Measurements from ENCODE around the gene TNFRSF12A.

The TNFRSF12A gene

GRCh38 chr16:3065742-3066439 lies 45.7 kb downstream of the TNFRSF12A start (continued):
- no peak for TF ChIP-seq PRDM10 (tag by site-specific recombination; IDR thresholded peaks at IDR 0.05)
- no peak for TF ChIP-seq SALL2 (tag by site-specific recombination; IDR thresholded peaks at IDR 0.05; ENCODE audit: borderline replicate concordance)
- TF ChIP-seq KLF8 (tag by site-specific recombination; IDR thresholded peaks at IDR 0.05): no peak
- no peak for TF ChIP-seq ZNF416 (tag by site-specific recombination; IDR thresholded peaks at IDR 0.05)
- no peak for TF ChIP-seq ZNF155 (tag by site-specific recombination; IDR thresholded peaks at IDR 0.05)
- TF ChIP-seq ZNF335 (tag by site-specific recombination; conservative IDR thresholded peaks at IDR 0.05): peak; percentile 45; the same call in 1 of the 2 replicates

- Histone ChIP-seq H3K27ac (ENCODE audit: extremely low read depth, low read depth, low read length) (no peak overlapping the region), H3K36me3 (ENCODE audit: control insufficient read depth in 2 of 2, insufficient read depth in 1 of 2, low read length in 2 of 2) (no peaks in the 10 kb centered on the region), H3K4me3 (ENCODE audit: low read depth, low read length) (no peak overlapping the region), H3K4me1 (ENCODE audit: control insufficient read depth, insufficient read depth, low read length) (no peaks in the 10 kb centered on the region), H3K9me3 (ENCODE audit: control insufficient read depth, insufficient read depth, low read depth, low read length) (no peaks in the 10 kb centered on the region)
- TF ChIP-seq HOXD13 (CRISPR knock-in tag; IDR thresholded peaks at IDR 0.05; ENCODE audit: borderline replicate concordance): no peak
- TF ChIP-seq SCRT1 (tag by site-specific recombination; IDR thresholded peaks at IDR 0.05; ENCODE audit: borderline replicate concordance): no peak
- TF ChIP-seq REPIN1 (tag by site-specific recombination; IDR thresholded peaks at IDR 0.05; ENCODE audit: low read depth): no peak
- ChIA-PET CTCF (interaction anchor here (0.6 to 1.5 kb wide), 3 partner anchors 9 to 63 kb away, joined by 3 read pairs; no protein-coding TSS in a partner anchor), POLR2A (no interaction called here)
These were observed 46.2 kb downstream of the TNFRSF12A start for GRCh38 chr16:3066440-3066748.

- CTCF ChIA-PET: no interaction called here
- Histone ChIP-seq H3K4me1 (ENCODE audit: control insufficient read depth, insufficient read depth, low read length) (no peaks in the 10 kb centered on the region), H3K36me3 (ENCODE audit: control insufficient read depth in 2 of 2, insufficient read depth in 1 of 2, low read length in 2 of 2) (no peaks in the 10 kb centered on the region), H3K4me3 (ENCODE audit: low read depth, low read length) (no peak overlapping the region), H3K27ac (ENCODE audit: extremely low read depth, low read depth, low read length) (no peak overlapping the region), H3K9me3 (ENCODE audit: control insufficient read depth, insufficient read depth, low read depth, low read length) (no peaks in the 10 kb centered on the region)
- POLR2A ChIA-PET: no interaction called here
- TF ChIP-seq ZNF629 (tag by site-specific recombination; IDR thresholded peaks at IDR 0.05) (no peak), ZNF645 (tag by site-specific recombination; IDR thresholded peaks at IDR 0.05) (no peak), KLF17 (tag by site-specific recombination; IDR thresholded peaks at IDR 0.05) (peak; percentile 46; the same call in 1 of the 2 replicates), ZNF280C (tag by site-specific recombination; IDR thresholded peaks at IDR 0.05) (no peak), KLF1 (tag by site-specific recombination; IDR thresholded peaks at IDR 0.05) (peak; percentile 92), HIC1 (tag by site-specific recombination; IDR thresholded peaks at IDR 0.05) (no peak), SP3 (tag by site-specific recombination; IDR thresholded peaks at IDR 0.05) (no peak), HOXA7 (CRISPR knock-in tag; IDR thresholded peaks at IDR 0.05; ENCODE audit: borderline replicate concordance) (no peak), ZBTB20 (tag by site-specific recombination; IDR thresholded peaks at IDR 0.05) (no peak), ZNF580 (tag by site-specific recombination; IDR thresholded peaks at IDR 0.05) (no peak), ZBTB1 (tag by site-specific recombination; IDR thresholded peaks at IDR 0.05) (no peak), GLI2 (tag by site-specific recombination; IDR thresholded peaks at IDR 0.05; ENCODE audit: borderline replicate concordance, low read depth) (no peak)
These were observed 48.3 kb downstream of the TNFRSF12A start for GRCh38 chr16:3068487-3068886.
